ENCODE measurements around the gene IRX6. TPM values are rescaled to one million over a fixed set of nuclear protein-coding genes. Genes with fewer than 3 reads are reported as not detected.

The IRX6 gene
- 1 to 10 TPM in 1 of 4 donors, under 1 TPM in 2, not detected in 1; 0.11 to 1.6 (median 0.17) TPM for total RNA-seq

DNA sequence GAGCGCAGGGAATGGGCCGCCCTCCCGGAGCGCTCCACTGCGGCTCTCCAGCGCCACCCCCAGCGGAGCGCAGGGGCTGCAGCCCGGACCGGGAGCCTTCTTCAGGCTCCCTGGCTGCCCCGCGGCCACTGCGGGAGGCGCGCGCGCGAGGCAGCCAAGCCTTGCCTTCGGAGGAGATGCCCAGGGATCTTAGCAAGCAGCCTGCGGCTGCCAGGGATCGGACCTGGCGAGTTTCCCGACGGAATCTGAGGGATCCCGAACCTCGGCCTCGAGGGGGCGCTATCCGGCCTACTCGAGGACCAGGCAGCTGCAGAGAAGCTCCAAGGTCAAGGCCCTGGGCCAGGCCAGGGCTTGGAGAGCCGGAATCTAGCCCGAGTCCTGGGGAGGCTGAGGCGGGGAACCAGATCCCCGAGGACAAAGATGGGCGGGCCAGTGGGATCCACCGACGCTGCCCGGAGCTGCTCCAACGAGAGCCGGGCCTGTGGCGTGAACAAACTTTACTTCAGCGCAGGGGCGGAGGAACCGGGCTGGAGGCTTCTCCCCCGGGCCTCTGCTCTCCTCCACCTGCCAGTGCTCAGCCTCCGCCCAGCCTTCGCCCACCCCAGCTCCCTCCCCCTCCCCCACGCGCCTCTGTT is at the start of gene IRX6:
Gene IRX6 (plus strand): TSS at position 567 of the 635 bp plus-strand sequence. CDS start 889 bp downstream, outside the sequence.
- no peak for DNase-seq (ENCODE audit: extremely low spot score)
- Histone ChIP-seq H3K4me3 (peak within 1 kb of the TSS in 2 of 4 donors; percentile 5 to 26), H3K4me1 (peaks cover 3 to 22% (median 19%) of the 10 kb centered on the region in 4 donors), H3K27ac (replicated peaks in 1 of 4) (no peak within 1 kb of the TSS), H3K36me3 (no peaks in the 10 kb centered on the region), H3K9me3 (no peaks in the 10 kb centered on the region), H3K27me3 (peaks cover 0 to 89% (median 23%) of the 10 kb centered on the region in 4 donors)
- 2% methylated on average over 18 of the region's 49 CpGs for WGBS
- intact Hi-C loops (cut with DNase I) = no loop called here
- TF ChIP-seq POLR2A (IDR thresholded peaks at IDR 0.05; ENCODE audit: low read depth) (no peak), POLR2AphosphoS5 (IDR thresholded peaks at IDR 0.05) (no peak), EP300 (IDR thresholded peaks at IDR 0.05) (no peak)
- TF ChIP-seq, protein P1, sequence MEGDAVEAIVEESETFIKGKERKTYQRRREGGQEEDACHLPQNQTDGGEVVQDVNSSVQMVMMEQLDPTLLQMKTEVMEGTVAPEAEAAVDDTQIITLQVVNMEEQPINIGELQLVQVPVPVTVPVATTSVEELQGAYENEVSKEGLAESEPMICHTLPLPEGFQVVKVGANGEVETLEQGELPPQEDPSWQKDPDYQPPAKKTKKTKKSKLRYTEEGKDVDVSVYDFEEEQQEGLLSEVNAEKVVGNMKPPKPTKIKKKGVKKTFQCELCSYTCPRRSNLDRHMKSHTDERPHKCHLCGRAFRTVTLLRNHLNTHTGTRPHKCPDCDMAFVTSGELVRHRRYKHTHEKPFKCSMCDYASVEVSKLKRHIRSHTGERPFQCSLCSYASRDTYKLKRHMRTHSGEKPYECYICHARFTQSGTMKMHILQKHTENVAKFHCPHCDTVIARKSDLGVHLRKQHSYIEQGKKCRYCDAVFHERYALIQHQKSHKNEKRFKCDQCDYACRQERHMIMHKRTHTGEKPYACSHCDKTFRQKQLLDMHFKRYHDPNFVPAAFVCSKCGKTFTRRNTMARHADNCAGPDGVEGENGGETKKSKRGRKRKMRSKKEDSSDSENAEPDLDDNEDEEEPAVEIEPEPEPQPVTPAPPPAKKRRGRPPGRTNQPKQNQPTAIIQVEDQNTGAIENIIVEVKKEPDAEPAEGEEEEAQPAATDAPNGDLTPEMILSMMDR (IDR thresholded peaks at IDR 0.05) = no peak

GRCh38 chr16:55274391-55274790 is 49.6 kb upstream of the IRX6 start:
- Histone ChIP-seq H3K27me3 (peaks cover 0 to 4% (median 0%) of the 10 kb centered on the region in 4 donors), H3K27ac (replicated peaks in 1 of 4) (no peak overlapping the region), H3K9me3 (no peaks in the 10 kb centered on the region), H3K4me1 (no peaks in the 10 kb centered on the region), H3K4me3 (no peak overlapping the region), H3K36me3 (no peaks in the 10 kb centered on the region)
- peak; percentile 70 for DNase-seq (ENCODE audit: extremely low spot score)
- TF ChIP-seq POLR2A (IDR thresholded peaks at IDR 0.05; ENCODE audit: low read depth) (no peak), EP300 (IDR thresholded peaks at IDR 0.05) (no peak), POLR2AphosphoS5 (IDR thresholded peaks at IDR 0.05) (no peak)
- TF ChIP-seq, protein P1 (IDR thresholded peaks at IDR 0.05) = no peak
- intact Hi-C loops (cut with DNase I) = no loop called here
- 76% methylated on average over 5 of the region's 5 CpGs for WGBS

GRCh38 chr16:55275167-55275566 is 48.8 kb upstream of the IRX6 start:
- no peaks in the 10 kb centered on the region for H3K9me3 ChIP-seq
- H3K4me3 ChIP-seq = no peak overlapping the region
- no peaks in the 10 kb centered on the region for H3K36me3 ChIP-seq
- TF ChIP-seq EP300 (IDR thresholded peaks at IDR 0.05) (no peak), POLR2A (IDR thresholded peaks at IDR 0.05; ENCODE audit: low read depth) (no peak), POLR2AphosphoS5 (IDR thresholded peaks at IDR 0.05) (no peak)
- TF ChIP-seq, protein P1 (IDR thresholded peaks at IDR 0.05) = no peak
- intact Hi-C loops (cut with DNase I) = no loop called here
- no peaks in the 10 kb centered on the region for H3K4me1 ChIP-seq
- WGBS = 60% methylated on average over 3 of the region's 3 CpGs
- no peak overlapping the region for H3K27ac ChIP-seq (replicated peaks in 1 of 4)
- H3K27me3 ChIP-seq = peaks cover 0 to 4% (median under 1%) of the 10 kb centered on the region in 4 donors
- no peak for DNase-seq (ENCODE audit: extremely low spot score)

- TF ChIP-seq POLR2AphosphoS5 (IDR thresholded peaks at IDR 0.05) = no peak
- TF ChIP-seq, protein P1 (IDR thresholded peaks at IDR 0.05) = no peak
- no peak for TF ChIP-seq EP300 (IDR thresholded peaks at IDR 0.05)
- TF ChIP-seq POLR2A (IDR thresholded peaks at IDR 0.05; ENCODE audit: low read depth) = no peak
- Histone ChIP-seq H3K36me3 (no peaks in the 10 kb centered on the region), H3K27me3 (peaks cover 0 to 8% (median 4%) of the 10 kb centered on the region in 4 donors), H3K4me3 (no peak overlapping the region), H3K9me3 (no peaks in the 10 kb centered on the region), H3K4me1 (no peaks in the 10 kb centered on the region), H3K27ac (replicated peaks in 1 of 4) (no peak overlapping the region)
- intact Hi-C loops (cut with DNase I) = no loop called here
- WGBS = 94% methylated on average over 5 of the region's 6 CpGs
- DNase-seq (ENCODE audit: extremely low spot score) = peak; percentile 83
Observed at GRCh38 chr16:55275869-55276268, 48.1 kb upstream of the IRX6 start.

All from esophagus muscularis mucosa (tissue), 4 donors.